ENCODE data around the gene ERVH48-1. TPM values are rescaled to one million over a fixed set of nuclear protein-coding genes. Genes with fewer than 3 reads are reported as not detected.
"Not testable (repeated sequence)": the region's sequence is repeated elsewhere in the genome, so short reads cannot be mapped to it uniquely, and the experiment has no call there.

The ERVH48-1 gene
- total and polyA plus RNA-seq, 2 donors (not counting 3 experiments of a cell fraction or from before 2014, with no cell fraction given): not detected

- BruUV-seq (replicated peaks); H3K9me1 ChIP-seq (replicated peaks; ENCODE audit: control insufficient read depth, extremely low read depth, insufficient read depth, low read length); H4K20me1 ChIP-seq (replicated peaks; ENCODE audit: control insufficient read depth, extremely low read depth, insufficient read depth, low read length); DNase-seq (ENCODE audit: low read depth, low spot score); H3K36me3 ChIP-seq (ENCODE audit: control insufficient read depth in 2 of 2, extremely low read depth in 1 of 2, insufficient read depth in 2 of 2, low read length in 2 of 2); FAIRE-seq; CTCF ChIA-PET; H3K9me3 ChIP-seq (replicated peaks; ENCODE audit: control insufficient read depth, insufficient read depth, low read length); H3K4me2 ChIP-seq (ENCODE audit: insufficient read depth, low read length); H3K4me3 ChIP-seq (replicated peaks in 1 of 3; ENCODE audit: insufficient read depth in 1 of 3, low read depth in 1 of 3, low read length in 3 of 3); H3K27me3 ChIP-seq (ENCODE audit: control insufficient read depth in 2 of 2, insufficient read depth in 2 of 2, low read length in 2 of 2); H3K27ac ChIP-seq (ENCODE audit: insufficient read depth, low read depth, low read length); H3K9ac ChIP-seq (replicated peaks; ENCODE audit: extremely low read depth, insufficient read depth, low read length); intact Hi-C loops (cut with micrococcal nuclease); POLR2A ChIA-PET; dilution Hi-C loops (cut with MboI; ENCODE audit: extremely low pct_ligation_motif_present, low sequenced_read_pairs); H3K4me1 ChIP-seq (ENCODE audit: control insufficient read depth, extremely low read depth, insufficient read depth, low read length); H2AFZ ChIP-seq (ENCODE audit: low read depth, low read length); H3K79me2 ChIP-seq (ENCODE audit: control insufficient read depth, insufficient read depth, low read length): not testable (repeated sequence)
Observed at GRCh38 chr21:42933973-42934372, 8.5 kb upstream of the ERVH48-1 start.

DNA sequence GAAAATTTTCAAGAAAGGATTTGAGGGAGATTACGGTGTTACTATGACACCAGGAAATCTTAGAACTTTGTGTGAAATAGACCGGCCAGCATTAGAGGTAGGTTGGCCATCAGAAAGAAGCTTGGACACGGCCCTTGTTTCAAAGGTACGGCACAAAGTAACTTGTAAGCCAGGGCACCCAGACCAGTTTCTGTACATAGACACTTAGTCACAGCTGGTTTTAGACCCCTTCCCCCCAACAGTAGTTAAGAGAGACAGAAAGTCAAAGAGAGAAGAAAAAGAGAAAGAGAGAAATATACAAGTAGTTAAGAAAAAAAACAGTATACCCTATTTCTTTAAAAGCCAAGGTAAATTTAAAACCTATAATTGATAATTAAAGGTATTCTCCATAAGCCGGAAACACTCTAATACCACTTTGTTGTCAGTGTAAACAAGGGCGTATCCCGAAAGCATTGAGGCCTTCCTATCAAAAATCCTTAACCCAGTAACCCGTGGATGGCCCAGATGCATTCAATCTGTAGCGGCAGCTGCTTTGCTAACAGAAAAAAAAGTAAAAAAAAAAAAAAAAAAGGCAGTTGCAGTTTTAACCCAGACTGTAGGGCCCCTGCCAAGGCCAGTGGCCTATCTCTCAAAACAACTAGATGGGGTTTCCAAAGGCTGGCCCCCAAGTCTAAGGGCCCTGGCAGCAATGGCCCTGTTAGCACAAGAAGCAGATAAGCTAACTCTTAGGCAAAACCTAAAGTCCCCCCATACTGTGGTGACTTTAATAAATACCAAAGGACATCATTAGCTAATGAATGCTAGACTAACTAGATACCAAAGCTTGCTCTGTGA lies 7.9 kb upstream of the ERVH48-1 start:
- H3K4me1 ChIP-seq (ENCODE audit: control insufficient read depth, extremely low read depth, insufficient read depth, low read length); H3K4me3 ChIP-seq (replicated peaks in 1 of 3; ENCODE audit: insufficient read depth in 1 of 3, low read depth in 1 of 3, low read length in 3 of 3); H3K36me3 ChIP-seq (ENCODE audit: control insufficient read depth in 2 of 2, extremely low read depth in 1 of 2, insufficient read depth in 2 of 2, low read length in 2 of 2); dilution Hi-C loops (cut with MboI; ENCODE audit: extremely low pct_ligation_motif_present, low sequenced_read_pairs); H3K79me2 ChIP-seq (ENCODE audit: control insufficient read depth, insufficient read depth, low read length); intact Hi-C loops (cut with micrococcal nuclease); H3K9me1 ChIP-seq (replicated peaks; ENCODE audit: control insufficient read depth, extremely low read depth, insufficient read depth, low read length); FAIRE-seq; DNase-seq (ENCODE audit: low read depth, low spot score); H3K9me3 ChIP-seq (replicated peaks; ENCODE audit: control insufficient read depth, insufficient read depth, low read length); H3K27ac ChIP-seq (ENCODE audit: insufficient read depth, low read depth, low read length); H2AFZ ChIP-seq (ENCODE audit: low read depth, low read length); POLR2A ChIA-PET; H4K20me1 ChIP-seq (replicated peaks; ENCODE audit: control insufficient read depth, extremely low read depth, insufficient read depth, low read length); H3K4me2 ChIP-seq (ENCODE audit: insufficient read depth, low read length); H3K9ac ChIP-seq (replicated peaks; ENCODE audit: extremely low read depth, insufficient read depth, low read length); H3K27me3 ChIP-seq (ENCODE audit: control insufficient read depth in 2 of 2, insufficient read depth in 2 of 2, low read length in 2 of 2); BruUV-seq (replicated peaks); CTCF ChIA-PET: not testable (repeated sequence)

DNA sequence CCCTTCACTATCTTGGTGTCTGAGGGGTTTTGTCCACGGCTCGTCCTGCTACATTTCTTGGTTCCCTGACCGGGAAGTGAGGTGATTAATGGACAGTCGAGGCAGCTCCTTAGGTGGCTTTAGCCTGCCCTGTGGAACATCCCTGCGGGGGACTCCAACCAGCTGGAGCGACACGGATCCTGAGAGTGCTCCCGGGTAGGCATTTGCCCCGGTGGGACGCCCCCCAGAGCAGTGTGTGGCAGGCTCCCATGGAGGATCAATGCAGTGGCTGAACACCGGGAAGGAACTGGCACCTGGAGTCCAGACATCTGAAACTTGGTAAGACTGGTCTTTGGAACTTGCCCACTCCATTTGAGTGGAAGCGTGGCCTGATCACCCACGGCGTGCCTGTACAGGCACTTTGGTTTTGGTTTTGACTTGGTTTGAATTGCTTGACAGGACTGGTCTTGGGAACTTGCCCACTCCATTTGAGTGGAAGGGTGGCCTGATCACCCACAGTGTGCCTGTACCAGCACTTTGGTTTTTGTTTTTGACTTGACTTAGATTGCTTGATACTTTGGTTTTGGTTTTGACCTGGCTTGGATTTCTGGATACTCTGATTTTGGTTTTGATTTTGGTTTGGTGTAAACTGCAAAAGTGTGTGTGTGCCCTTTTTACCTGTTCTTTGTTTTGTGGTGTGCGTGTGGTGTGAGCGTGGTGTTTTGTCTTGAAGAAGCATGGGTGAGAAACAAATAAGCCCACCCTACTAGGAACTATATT lies 7.1 kb upstream of the ERVH48-1 start:
- POLR2A ChIA-PET; H3K9me3 ChIP-seq (replicated peaks; ENCODE audit: control insufficient read depth, insufficient read depth, low read length); H3K36me3 ChIP-seq (ENCODE audit: control insufficient read depth in 2 of 2, extremely low read depth in 1 of 2, insufficient read depth in 2 of 2, low read length in 2 of 2); dilution Hi-C loops (cut with MboI; ENCODE audit: extremely low pct_ligation_motif_present, low sequenced_read_pairs); H3K9ac ChIP-seq (replicated peaks; ENCODE audit: extremely low read depth, insufficient read depth, low read length); H3K79me2 ChIP-seq (ENCODE audit: control insufficient read depth, insufficient read depth, low read length); H3K4me1 ChIP-seq (ENCODE audit: control insufficient read depth, extremely low read depth, insufficient read depth, low read length); H3K27me3 ChIP-seq (ENCODE audit: control insufficient read depth in 2 of 2, insufficient read depth in 2 of 2, low read length in 2 of 2); H3K9me1 ChIP-seq (replicated peaks; ENCODE audit: control insufficient read depth, extremely low read depth, insufficient read depth, low read length); FAIRE-seq; H3K27ac ChIP-seq (ENCODE audit: insufficient read depth, low read depth, low read length); H3K4me2 ChIP-seq (ENCODE audit: insufficient read depth, low read length); H3K4me3 ChIP-seq (replicated peaks in 1 of 3; ENCODE audit: insufficient read depth in 1 of 3, low read depth in 1 of 3, low read length in 3 of 3); H4K20me1 ChIP-seq (replicated peaks; ENCODE audit: control insufficient read depth, extremely low read depth, insufficient read depth, low read length); intact Hi-C loops (cut with micrococcal nuclease); CTCF ChIA-PET; DNase-seq (ENCODE audit: low read depth, low spot score); BruUV-seq (replicated peaks); H2AFZ ChIP-seq (ENCODE audit: low read depth, low read length): not testable (repeated sequence)
